Left cardiac atrium (tissue), 4 donors: ENCODE measurements around the gene CTNNBIP1. TPM values are rescaled to one million over a fixed set of nuclear protein-coding genes. Genes with fewer than 3 reads are reported as not detected.

ENCODE experiments used
- ATAC-seq, 2 donors: fragments of 200-7000 bp; cut with Tn5 transposase; one replicate each; pipeline ENCODE4 v1.9.1; 2020; ENCODE audit warnings: mild to moderate bottlenecking in 2 of 2, moderate library complexity in 2 of 2
- DNase-seq: peaks from one replicate; pipeline ENCODE4 v3.0.0-alpha.2; 2020
- intact Hi-C, 2 donors: fragments of 100-400 bp; cut with DNase I; formaldehyde crosslinking; loops; one replicate each; pipeline versions ENCODE4 v1.14.1 to v1.15.1; 2022 to 2023
- total RNA-seq, 2 donors: library from RNA; stranded (reverse); fragmentation: NEBNext Ultra II Directional; extraction: Animal tissue kit (Norgen Biotek cat#: 25700); gene quantifications; one replicate each; pipeline ENCODE4 v1.2.1, GENCODE V29; 2021
- donor health status: DM: no; HTN: yes; CAD: no.
- donor health status: DM: no; HTN: yes; CAD: no; lungs with severe emphysema.
- donor health status: DM: yes; HTN: yes; CAD: no.
- donor health status: Dilated cardiomyopathy.

Gene CTNNBIP1
- total RNA-seq, 2 donors from 2014 or later, result 32.2 to 34.1 TPM

GRCh38 chr1:9844106-9844505 is 66.0 kb downstream of the CTNNBIP1 start:
- intact Hi-C loops, result no loop called here
- ATAC-seq, result peak in 1 of 2 donors; percentile 56
- no peak for DNase-seq

- DNase-seq (no peak), ATAC-seq (peak in 1 of 2 donors; percentile 4)
- intact Hi-C loops, result no loop called here
Measured at GRCh38 chr1:9843576-9843945, 66.5 kb downstream of the CTNNBIP1 start.

GRCh38 chr1:9842781-9843575 is 67.1 kb downstream of the CTNNBIP1 start:
- peak; percentile 29 to 47 for ATAC-seq
- DNase-seq, result no peak
- intact Hi-C loops, result no loop called here

- ATAC-seq (no peak), DNase-seq (no peak)
- intact Hi-C loops, result no loop called here
Measured at GRCh38 chr1:9842073-9842711, 67.9 kb downstream of the CTNNBIP1 start.

- ATAC-seq, result no peak
- no peak for DNase-seq
Measured at GRCh38 chr1:9841460-9841859, 68.6 kb downstream of the CTNNBIP1 start.

GRCh38 chr1:9840176-9840575 is 69.9 kb downstream of the CTNNBIP1 start:
- DNase-seq (no peak), ATAC-seq (no peak)
- intact Hi-C loops, result no loop called here

More at GRCh38 chr1:9841460-9841859, 68.6 kb downstream of the CTNNBIP1 start:
- intact Hi-C loops, result no loop called here

GRCh38 chr1:9838946-9839345 is 71.1 kb downstream of the CTNNBIP1 start:
- intact Hi-C loops, result no loop called here
- DNase-seq (no peak), ATAC-seq (no peak)

GRCh38 chr1:9836632-9836960 is 73.5 kb downstream of the CTNNBIP1 start:
- ATAC-seq (no peak), DNase-seq (no peak)
- intact Hi-C loops, result no loop called here

GRCh38 chr1:9835758-9836631 is 74.1 kb downstream of the CTNNBIP1 start:
- peak; percentile 85 to 94 for ATAC-seq
- intact Hi-C loops, result no loop called here

GRCh38 chr1:9835404-9835757 is 74.7 kb downstream of the CTNNBIP1 start:
- ATAC-seq, result no peak
- no peak for DNase-seq
- intact Hi-C loops, result no loop called here

More at GRCh38 chr1:9835758-9836631, 74.1 kb downstream of the CTNNBIP1 start:
- peak; percentile 63 for DNase-seq

- ATAC-seq (no peak), DNase-seq (no peak)
- intact Hi-C loops, result no loop called here
Measured at GRCh38 chr1:9833632-9834031, 76.4 kb downstream of the CTNNBIP1 start.

GRCh38 chr1:9827558-9828185 is 82.4 kb downstream of the CTNNBIP1 start:
- DNase-seq (no peak), ATAC-seq (no peak)
- intact Hi-C loops, result no loop called here

GRCh38 chr1:9826616-9827015 is 83.5 kb downstream of the CTNNBIP1 start:
- no peak for DNase-seq
- intact Hi-C loops, result no loop called here
- ATAC-seq, result no peak

- ATAC-seq, result no peak
- intact Hi-C loops, result no loop called here
- DNase-seq, result no peak
Measured at GRCh38 chr1:9826087-9826486, 84.0 kb downstream of the CTNNBIP1 start.

GRCh38 chr1:9825093-9826074 is 84.7 kb downstream of the CTNNBIP1 start:
- peak; percentile 63 for DNase-seq

GRCh38 chr1:9824702-9825089 is 85.4 kb downstream of the CTNNBIP1 start:
- intact Hi-C loops, result no loop called here
- ATAC-seq (peak in 1 of 2 donors; percentile 2), DNase-seq (no peak)

More at GRCh38 chr1:9825093-9826074, 84.7 kb downstream of the CTNNBIP1 start:
- intact Hi-C loops, result no loop called here
- peak; percentile 12 to 75 for ATAC-seq

GRCh38 chr1:9823943-9824701 is 85.9 kb downstream of the CTNNBIP1 start, which contains the start of gene CLSTN1:
CLSTN1 (minus strand) TSS chr1:9823965; CDS start chr1:9823733, 232 bp downstream.
- DNase-seq (peak; percentile 94), ATAC-seq (peak; percentile 84 to 94)
- intact Hi-C loops, result no loop called here

- intact Hi-C loops, result no loop called here
- ATAC-seq (peak; percentile 33 to 50), DNase-seq (no peak)
Measured at GRCh38 chr1:9823693-9823942, 86.5 kb downstream of the CTNNBIP1 start.
